ENCODE measurements around the gene KRT79. TPM values are rescaled to one million over a fixed set of nuclear protein-coding genes. Genes with fewer than 3 reads are reported as not detected.
"Not testable (repeated sequence)": the region's sequence is repeated elsewhere in the genome, so short reads cannot be mapped to it uniquely, and the experiment has no call there.

KRT79 gene
- total and polyA plus RNA-seq, 3 donors from 2014 or later, result 0.19 to 0.24 TPM; not detected in 1

GRCh38 chr12:52861511-52861910, 27.4 kb upstream of the KRT79 start:
- no peak for DNase-seq
- no peak overlapping the region for H3K4me3 ChIP-seq
- WGBS, 2 donors, result 84 to 93% methylated on average over 7 of the region's 7 CpGs
- intact Hi-C loops (cut with DNase I; ENCODE audit: low total_unique reads), result no loop called here
- no peaks in the 10 kb centered on the region for H3K9me3 ChIP-seq
- H3K36me3 ChIP-seq (ENCODE audit: low read depth, missing control alignments), result no peaks in the 10 kb centered on the region
- TF ChIP-seq POLR2A (IDR thresholded peaks at IDR 0.05) (no peak), CTCF (IDR thresholded peaks at IDR 0.05) (no peak)
- H3K27me3 ChIP-seq, result no peaks in the 10 kb centered on the region
- H3K27ac ChIP-seq, result no peak overlapping the region
- H3K4me1 ChIP-seq, result no peaks in the 10 kb centered on the region

- Histone ChIP-seq H3K9me3 (no peaks in the 10 kb centered on the region), H3K4me1 (no peaks in the 10 kb centered on the region), H3K36me3 (ENCODE audit: low read depth, missing control alignments) (no peaks in the 10 kb centered on the region), H3K27ac (no peak overlapping the region), H3K27me3 (no peaks in the 10 kb centered on the region), H3K4me3 (no peak overlapping the region)
- DNase-seq, result no peak
- intact Hi-C loops (cut with DNase I; ENCODE audit: low total_unique reads), result no loop called here
- TF ChIP-seq POLR2A (IDR thresholded peaks at IDR 0.05), result no peak
- TF ChIP-seq CTCF (IDR thresholded peaks at IDR 0.05), result no peak
- WGBS, 2 donors, result 71 to 83% methylated on average over 6 of the region's 6 CpGs
Measured at GRCh38 chr12:52860102-52860823, 26.2 kb upstream of the KRT79 start.

- H3K36me3 ChIP-seq (ENCODE audit: low read depth, missing control alignments), result no peaks in the 10 kb centered on the region
- no peak overlapping the region for H3K4me3 ChIP-seq
- H3K4me1 ChIP-seq, result no peaks in the 10 kb centered on the region
- DNase-seq, result no peak
- no peak overlapping the region for H3K27ac ChIP-seq
- H3K27me3 ChIP-seq, result no peaks in the 10 kb centered on the region
- TF ChIP-seq CTCF (IDR thresholded peaks at IDR 0.05) (no peak), POLR2A (IDR thresholded peaks at IDR 0.05) (no peak)
- H3K9me3 ChIP-seq, result no peaks in the 10 kb centered on the region
- 97% methylated on average over 3 of the region's 3 CpGs for WGBS, 2 donors
- intact Hi-C loops (cut with DNase I; ENCODE audit: low total_unique reads), result no loop called here
Measured at GRCh38 chr12:52857500-52857899, 23.4 kb upstream of the KRT79 start.

GRCh38 chr12:52856787-52857186, 22.7 kb upstream of the KRT79 start:
- no peaks in the 10 kb centered on the region for H3K9me3 ChIP-seq
- no peaks in the 10 kb centered on the region for H3K27me3 ChIP-seq
- no peak overlapping the region for H3K27ac ChIP-seq
- intact Hi-C loops (cut with DNase I; ENCODE audit: low total_unique reads), result no loop called here
- no peak overlapping the region for H3K4me3 ChIP-seq
- no peaks in the 10 kb centered on the region for H3K4me1 ChIP-seq
- WGBS, 2 donors, result 92 to 95% methylated on average over 3 of the region's 3 CpGs
- no peak for DNase-seq
- no peaks in the 10 kb centered on the region for H3K36me3 ChIP-seq (ENCODE audit: low read depth, missing control alignments)
- TF ChIP-seq CTCF (IDR thresholded peaks at IDR 0.05), result no peak
- no peak for TF ChIP-seq POLR2A (IDR thresholded peaks at IDR 0.05)

- intact Hi-C loops (cut with DNase I; ENCODE audit: low total_unique reads); H3K4me1 ChIP-seq: not testable (repeated sequence)
- 94 to 100% methylated on average over 2 of the region's 2 CpGs for WGBS, 2 donors
Measured at GRCh38 chr12:52856077-52856476, 22.0 kb upstream of the KRT79 start.

More at GRCh38 chr12:52856077-52856476, 22.0 kb upstream of the KRT79 start:
- not testable (repeated sequence) for H3K4me3 ChIP-seq; H3K27me3 ChIP-seq; H3K9me3 ChIP-seq; H3K27ac ChIP-seq; H3K36me3 ChIP-seq (ENCODE audit: low read depth, missing control alignments); DNase-seq

Data from testis (tissue), 3 donors.